Glutamatergic neuron (in vitro differentiated cells): ENCODE data around the gene VWA3A. TPM values are rescaled to one million over a fixed set of nuclear protein-coding genes. Genes with fewer than 3 reads are reported as not detected.

ENCODE experiments used
- DNase-seq: peaks from one replicate; pipeline ENCODE4 v3.0.0; 2022
- H3K27ac Mint-ChIP-seq: one replicate; pipeline ENCODE4 v1.8.0; 2020; ENCODE audit warnings: mild to moderate bottlenecking, mixed read lengths, inconsistent platforms; ENCODE audit not compliant: unreplicated experiment
- H3K27me3 Mint-ChIP-seq: one replicate; pipeline ENCODE4 v1.8.0; 2020; ENCODE audit warnings: mild to moderate bottlenecking, moderate library complexity, mixed read lengths, inconsistent platforms; ENCODE audit not compliant: unreplicated experiment
- H3K36me3 Mint-ChIP-seq: one replicate; pipeline ENCODE4 v1.8.0; 2020; ENCODE audit warnings: mild to moderate bottlenecking, mixed read lengths, inconsistent platforms; ENCODE audit not compliant: unreplicated experiment
- H3K4me1 Mint-ChIP-seq: one replicate; pipeline ENCODE4 v1.8.0; 2020; ENCODE audit warnings: mild to moderate bottlenecking, low read depth, mixed read lengths, inconsistent platforms; ENCODE audit not compliant: unreplicated experiment
- H3K4me3 Mint-ChIP-seq: one replicate; pipeline ENCODE4 v1.8.0; 2020; ENCODE audit warnings: mild to moderate bottlenecking, mixed read lengths, inconsistent platforms; ENCODE audit not compliant: unreplicated experiment
- H3K9me3 Mint-ChIP-seq: one replicate; pipeline ENCODE4 v1.8.0; 2020; ENCODE audit warnings: mild to moderate bottlenecking, moderate library complexity, mixed read lengths, inconsistent platforms; ENCODE audit not compliant: unreplicated experiment
- total RNA-seq: library from RNA; stranded (reverse); fragmentation: NEBNext Ultra II Directional; extraction: Animal tissue kit (Norgen Biotek cat#: 25700); gene quantifications from one replicate; pipeline ENCODE4 v1.2.1, GENCODE V29; 2021; ENCODE audit not compliant: unreplicated experiment
- TF ChIP-seq, protein P1 (sequence below): fragments of 200-600 bp; sonication (generic); IDR thresholded peaks from one replicate; pipeline ENCODE4 v1.5.0; 2021; ENCODE audit not compliant: partially characterized antibody, unreplicated experiment

VWA3A gene
- total RNA-seq, 1 donor from 2014 or later, result 0.17 TPM

DNA sequence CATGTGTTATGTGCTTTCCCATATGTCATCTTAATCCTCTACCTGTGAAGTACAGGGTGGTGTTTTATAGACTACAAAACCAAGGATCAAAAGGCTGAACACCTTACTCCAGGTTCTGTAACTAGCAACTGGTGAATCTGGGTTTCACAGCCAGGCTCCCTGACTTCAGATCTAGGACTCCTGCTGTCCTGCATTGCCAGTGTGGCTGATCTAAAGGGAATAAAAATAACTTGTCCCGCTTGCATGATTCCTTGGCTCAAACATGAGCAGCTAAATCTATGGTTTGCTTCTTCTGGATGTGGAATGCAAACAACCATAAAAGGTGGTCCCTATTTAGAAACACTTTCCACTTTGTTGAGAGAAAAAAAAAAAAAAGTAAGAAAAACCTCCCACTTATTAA is 3.7 kb upstream of the VWA3A start:
- Mint-ChIP-seq H3K27ac (no peak overlapping the region), H3K4me1 (peaks cover 12% of the 10 kb centered on the region), H3K36me3 (no peaks in the 10 kb centered on the region), H3K27me3 (no peaks in the 10 kb centered on the region), H3K9me3 (no peaks in the 10 kb centered on the region), H3K4me3 (no peak overlapping the region)
- DNase-seq, result no peak
- TF ChIP-seq, protein P1, sequence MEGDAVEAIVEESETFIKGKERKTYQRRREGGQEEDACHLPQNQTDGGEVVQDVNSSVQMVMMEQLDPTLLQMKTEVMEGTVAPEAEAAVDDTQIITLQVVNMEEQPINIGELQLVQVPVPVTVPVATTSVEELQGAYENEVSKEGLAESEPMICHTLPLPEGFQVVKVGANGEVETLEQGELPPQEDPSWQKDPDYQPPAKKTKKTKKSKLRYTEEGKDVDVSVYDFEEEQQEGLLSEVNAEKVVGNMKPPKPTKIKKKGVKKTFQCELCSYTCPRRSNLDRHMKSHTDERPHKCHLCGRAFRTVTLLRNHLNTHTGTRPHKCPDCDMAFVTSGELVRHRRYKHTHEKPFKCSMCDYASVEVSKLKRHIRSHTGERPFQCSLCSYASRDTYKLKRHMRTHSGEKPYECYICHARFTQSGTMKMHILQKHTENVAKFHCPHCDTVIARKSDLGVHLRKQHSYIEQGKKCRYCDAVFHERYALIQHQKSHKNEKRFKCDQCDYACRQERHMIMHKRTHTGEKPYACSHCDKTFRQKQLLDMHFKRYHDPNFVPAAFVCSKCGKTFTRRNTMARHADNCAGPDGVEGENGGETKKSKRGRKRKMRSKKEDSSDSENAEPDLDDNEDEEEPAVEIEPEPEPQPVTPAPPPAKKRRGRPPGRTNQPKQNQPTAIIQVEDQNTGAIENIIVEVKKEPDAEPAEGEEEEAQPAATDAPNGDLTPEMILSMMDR, result no peak

DNA sequence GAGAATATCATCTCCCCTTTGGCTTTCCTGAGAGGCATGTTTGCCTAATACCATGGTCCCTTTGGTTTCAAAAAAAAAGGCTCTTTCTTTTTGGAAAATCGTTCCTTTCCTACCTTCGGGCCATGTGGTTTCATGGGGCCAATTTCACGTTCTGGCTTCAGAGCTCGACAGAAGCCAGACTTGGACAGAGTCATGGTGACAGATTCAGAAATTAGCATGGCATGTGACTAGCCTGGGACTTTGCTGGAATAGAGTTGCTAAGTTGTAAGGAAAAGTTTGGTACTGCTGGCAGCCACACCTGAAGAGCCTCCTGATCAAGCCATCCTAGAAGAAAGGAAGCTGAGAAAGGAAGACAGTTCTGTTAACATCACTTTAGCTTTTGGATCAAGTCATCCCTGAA is 2.4 kb upstream of the VWA3A start:
- H3K27ac Mint-ChIP-seq, result no peak overlapping the region
- no peak overlapping the region for H3K4me3 Mint-ChIP-seq
- no peaks in the 10 kb centered on the region for H3K27me3 Mint-ChIP-seq
- DNase-seq, result no peak
- peaks cover 12% of the 10 kb centered on the region for H3K4me1 Mint-ChIP-seq
- TF ChIP-seq, protein P1, result no peak
- no peaks in the 10 kb centered on the region for H3K36me3 Mint-ChIP-seq
- H3K9me3 Mint-ChIP-seq, result no peaks in the 10 kb centered on the region

DNA sequence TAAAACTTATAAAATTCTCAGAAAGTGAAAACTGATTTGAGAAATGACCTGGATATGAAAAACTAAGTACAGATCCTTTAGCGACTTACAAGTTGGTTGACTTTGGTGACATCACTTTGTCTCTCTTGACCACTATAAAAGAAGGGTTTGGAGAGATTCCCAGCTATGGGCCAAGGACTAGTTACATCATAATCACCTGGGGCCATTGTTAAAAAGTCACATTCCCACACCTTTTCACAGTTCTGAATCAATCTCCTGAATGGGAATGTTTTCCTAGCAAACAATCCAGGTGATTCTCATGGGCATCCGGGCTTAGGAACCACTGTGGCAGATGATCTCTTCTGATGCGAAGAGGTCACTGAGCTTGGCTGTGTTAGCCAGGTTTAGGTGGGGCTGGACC is 620 bp upstream of the VWA3A start:
- no peak for DNase-seq
- H3K27ac Mint-ChIP-seq, result no peak overlapping the region
- H3K4me3 Mint-ChIP-seq, result no peak overlapping the region
- TF ChIP-seq, protein P1, result no peak
- peaks cover 12% of the 10 kb centered on the region for H3K4me1 Mint-ChIP-seq
- no peaks in the 10 kb centered on the region for H3K27me3 Mint-ChIP-seq
- no peaks in the 10 kb centered on the region for H3K9me3 Mint-ChIP-seq
- no peaks in the 10 kb centered on the region for H3K36me3 Mint-ChIP-seq

GRCh38 chr16:22093331-22093730 is 990 bp downstream of the VWA3A start:
- no peaks in the 10 kb centered on the region for H3K9me3 Mint-ChIP-seq
- TF ChIP-seq, protein P1, result no peak
- no peak overlapping the region for H3K4me3 Mint-ChIP-seq
- DNase-seq, result no peak
- H3K27ac Mint-ChIP-seq, result no peak overlapping the region
- H3K27me3 Mint-ChIP-seq, result no peaks in the 10 kb centered on the region
- peaks cover 12% of the 10 kb centered on the region for H3K4me1 Mint-ChIP-seq
- H3K36me3 Mint-ChIP-seq, result no peaks in the 10 kb centered on the region

- H3K4me1 Mint-ChIP-seq, result peaks cover 12% of the 10 kb centered on the region
- TF ChIP-seq, protein P1, result no peak
- no peaks in the 10 kb centered on the region for H3K9me3 Mint-ChIP-seq
- no peaks in the 10 kb centered on the region for H3K36me3 Mint-ChIP-seq
- H3K27ac Mint-ChIP-seq, result no peak overlapping the region
- DNase-seq, result no peak
- H3K27me3 Mint-ChIP-seq, result no peaks in the 10 kb centered on the region
- no peak overlapping the region for H3K4me3 Mint-ChIP-seq
These were observed 1.7 kb downstream of the VWA3A start for GRCh38 chr16:22093996-22094395.
